Neutrophil (primary cell): ENCODE results near the gene OXCT1.

Source experiments
- H3K27ac ChIP-seq: fragments of 200-600 bp; sonication (generic); 2 replicates; pipeline ENCODE4 v1.5.1; 2016; ENCODE audit warnings: mild to moderate bottlenecking, moderate library complexity
- H3K27me3 ChIP-seq: fragments of 200-600 bp; sonication (generic); 2 replicates; pipeline ENCODE4 v1.6.0; 2016; ENCODE audit warnings: mild to moderate bottlenecking
- H3K36me3 ChIP-seq: fragments of 200-600 bp; sonication (generic); 2 replicates; pipeline ENCODE4 v1.5.1; 2017
- H3K4me1 ChIP-seq, 2 experiments: fragments of 200-600 bp in 1 of 2; sonication (generic) in 1 of 2; 1 replicate in 1 of 2; 2 replicates in 1 of 2; pipeline versions ENCODE4 v1.5.1 to v1.6.1; 2013 to 2016; ENCODE audit warnings: low read depth in 1 of 2, low read length in 1 of 2, mild to moderate bottlenecking in 1 of 2, moderate library complexity in 1 of 2; ENCODE audit not compliant: control insufficient read depth in 1 of 2, insufficient read depth in 1 of 2
- H3K4me3 ChIP-seq, 2 experiments: fragments of 200-600 bp in 1 of 2; sonication (generic) in 1 of 2; 1 replicate in 1 of 2; 2 replicates in 1 of 2; pipeline ENCODE4 v1.5.1; 2013 to 2016; ENCODE audit warnings: low read depth in 1 of 2, low read length in 1 of 2, mild to moderate bottlenecking in 1 of 2, moderate library complexity in 1 of 2
- H3K9me3 ChIP-seq: fragments of 200-600 bp; sonication (generic); 2 replicates; pipeline ENCODE4 v1.5.1; 2016
- CTCF ChIP-seq: fragments of 200-600 bp; sonication (generic); IDR thresholded peaks from 2 replicates; pipeline ENCODE4 v1.5.1; 2016; ENCODE audit warnings: antibody characterized with exemption

The OXCT1 gene

GRCh38 chr5:41686191-41686590 is 184.0 kb downstream of the OXCT1 start:
- no peak for TF ChIP-seq CTCF
- Histone ChIP-seq H3K9me3 (no peaks in the 10 kb centered on the region), H3K36me3 (no peaks in the 10 kb centered on the region), H3K27me3 (no peaks in the 10 kb centered on the region), H3K27ac (no peak overlapping the region), H3K4me3 (no peak overlapping the region), H3K4me1 (no peaks in the 10 kb centered on the region)

GRCh38 chr5:41683181-41683580 is 187.0 kb downstream of the OXCT1 start:
- no peak overlapping the region for H3K27ac ChIP-seq
- H3K4me3 ChIP-seq = no peak overlapping the region
- H3K9me3 ChIP-seq = no peaks in the 10 kb centered on the region
- H3K27me3 ChIP-seq = no peaks in the 10 kb centered on the region
- H3K36me3 ChIP-seq = no peaks in the 10 kb centered on the region
- no peak for TF ChIP-seq CTCF
- no peaks in the 10 kb centered on the region for H3K4me1 ChIP-seq

DNA sequence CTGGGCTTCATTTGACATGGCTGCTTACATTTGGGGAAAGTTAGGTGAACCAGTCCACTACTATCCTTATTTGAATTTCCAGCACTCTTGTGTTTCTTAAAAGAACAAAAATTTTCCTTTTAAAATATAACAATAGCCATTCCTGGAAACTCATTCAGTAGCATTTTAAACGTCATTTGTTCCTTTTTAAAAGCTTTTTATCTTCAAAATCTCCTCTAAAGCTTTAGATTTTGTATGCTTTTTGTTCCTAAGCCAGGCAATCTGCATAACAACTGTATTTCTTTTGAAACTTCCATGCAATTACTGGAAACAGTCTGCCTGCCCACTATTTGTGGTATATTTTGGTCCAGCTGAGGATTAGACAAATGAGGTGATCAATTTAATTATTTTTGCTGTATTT is 187.6 kb downstream of the OXCT1 start:
- TF ChIP-seq CTCF = no peak

GRCh38 chr5:41681840-41682239 is 188.4 kb downstream of the OXCT1 start:
- no peaks in the 10 kb centered on the region for H3K36me3 ChIP-seq
- no peaks in the 10 kb centered on the region for H3K9me3 ChIP-seq
- no peak for TF ChIP-seq CTCF
- H3K4me1 ChIP-seq = no peaks in the 10 kb centered on the region
- no peak overlapping the region for H3K4me3 ChIP-seq
- no peaks in the 10 kb centered on the region for H3K27me3 ChIP-seq
- H3K27ac ChIP-seq = no peak overlapping the region

More for the DNA sequence above, 187.6 kb downstream of the OXCT1 start:
- Histone ChIP-seq H3K4me3 (no peak overlapping the region), H3K4me1 (no peaks in the 10 kb centered on the region), H3K9me3 (no peaks in the 10 kb centered on the region), H3K27me3 (no peaks in the 10 kb centered on the region), H3K36me3 (no peaks in the 10 kb centered on the region), H3K27ac (no peak overlapping the region)
